MM.1S (cell line): ENCODE results near the gene SPP1.

Experiments
- DNase-seq: peaks from one replicate; pipeline ENCODE4 v3.0.0-alpha.2; 2015
- H2AFZ ChIP-seq: fragments of 300-600 bp; sonication (generic); 2 replicates; pipeline ENCODE4 v1.6.0; 2016; ENCODE audit warnings: antibody characterized with exemption, low read length
- H3F3A ChIP-seq: fragments of 300-600 bp; sonication (generic); 2 replicates; pipeline ENCODE4 v1.6.1; 2016; ENCODE audit warnings: mild to moderate bottlenecking, antibody characterized with exemption, low read length, moderate library complexity, mixed read lengths; ENCODE audit not compliant: insufficient read depth
- H3K27ac ChIP-seq: fragments of 300-600 bp; sonication (generic); 2 replicates; pipeline ENCODE4 v1.5.1; 2016; ENCODE audit warnings: mild to moderate bottlenecking, low read length
- H3K27me3 ChIP-seq: fragments of 300-600 bp; sonication (generic); replicated peaks from 2 replicates; pipeline ENCODE4 v1.6.0; 2016; ENCODE audit warnings: low read length; ENCODE audit not compliant: insufficient read depth
- H3K36me3 ChIP-seq: fragments of 300-600 bp; sonication (generic); replicated peaks from 2 replicates; pipeline ENCODE4 v1.6.1; 2016; ENCODE audit warnings: mild to moderate bottlenecking, low read length, mixed read lengths; ENCODE audit not compliant: insufficient read depth
- H3K4me1 ChIP-seq: fragments of 300-600 bp; sonication (generic); 2 replicates; pipeline ENCODE4 v1.6.1; 2016; ENCODE audit warnings: low read length, mixed read lengths
- H3K4me2 ChIP-seq: fragments of 300-600 bp; sonication (generic); 2 replicates; pipeline ENCODE4 v1.6.0; 2016; ENCODE audit warnings: low read depth, low read length
- H3K4me3 ChIP-seq: fragments of 300-600 bp; sonication (generic); 2 replicates; pipeline ENCODE4 v1.5.1; 2016; ENCODE audit warnings: low read length, mixed read lengths
- H3K79me2 ChIP-seq: fragments of 300-600 bp; sonication (generic); 2 replicates; pipeline ENCODE4 v1.6.1; 2016; ENCODE audit warnings: mixed run types, low read length, mixed read lengths
- H3K9ac ChIP-seq: fragments of 300-600 bp; sonication (generic); 2 replicates; pipeline ENCODE4 v1.6.1; 2016; ENCODE audit warnings: low read length, mixed read lengths
- H3K9me2 ChIP-seq: fragments of 300-600 bp; sonication (generic); replicated peaks from 2 replicates; pipeline ENCODE4 v1.6.1; 2016; ENCODE audit warnings: mild to moderate bottlenecking, low read length, mixed read lengths; ENCODE audit not compliant: insufficient read depth
- H3K9me3 ChIP-seq: fragments of 300-600 bp; sonication (generic); replicated peaks from 2 replicates; pipeline ENCODE4 v1.6.1; 2016; ENCODE audit warnings: mild to moderate bottlenecking, low read length, mixed read lengths; ENCODE audit not compliant: insufficient read depth
- H4K20me1 ChIP-seq: fragments of 300-600 bp; sonication (generic); 2 replicates; pipeline ENCODE4 v1.6.1; 2016; ENCODE audit warnings: mild to moderate bottlenecking, low read length, moderate library complexity, mixed read lengths; ENCODE audit not compliant: insufficient read depth
- CTCF ChIP-seq: fragments of 300-600 bp; sonication (generic); IDR thresholded peaks from 2 replicates; pipeline ENCODE4 v1.5.1; 2016; ENCODE audit warnings: antibody characterized with exemption, low read length, mixed read lengths
- EZH2 ChIP-seq: fragments of 300-600 bp; sonication (generic); optimal IDR thresholded peaks from 2 replicates; pipeline ENCODE3; 2017; ENCODE audit warnings: low read depth, mild to moderate bottlenecking, antibody characterized with exemption, low read length, mixed read lengths
- EZH2phosphoT487 ChIP-seq: fragments of 300-600 bp; sonication (generic); IDR thresholded peaks from 2 replicates; pipeline ENCODE4 v1.6.1; 2018; ENCODE audit warnings: antibody characterized with exemption, low read length

The SPP1 gene

GRCh38 chr4:87965501-87965975 is 10.0 kb upstream of the SPP1 start:
- Histone ChIP-seq H3K4me1 (no peaks in the 10 kb centered on the region), H3K79me2 (no peaks in the 10 kb centered on the region), H3K4me3 (no peak overlapping the region), H3K9me3 (no peaks in the 10 kb centered on the region), H3K36me3 (no peaks in the 10 kb centered on the region), H3K27ac (no peak overlapping the region), H3K4me2 (no peak overlapping the region), H2AFZ (no peak overlapping the region), H3K9ac (no peak overlapping the region), H3K9me2 (no peaks in the 10 kb centered on the region), H3F3A (no peaks in the 10 kb centered on the region), H4K20me1 (no peaks in the 10 kb centered on the region), H3K27me3 (no peaks in the 10 kb centered on the region)
- no peak for TF ChIP-seq CTCF
- TF ChIP-seq EZH2: no peak
- no peak for TF ChIP-seq EZH2phosphoT487
- DNase-seq: no peak

GRCh38 chr4:87966095-87966496 is 9.4 kb upstream of the SPP1 start:
- no peak overlapping the region for H3K27ac ChIP-seq
- no peak overlapping the region for H2AFZ ChIP-seq
- H3K4me3 ChIP-seq: no peak overlapping the region
- H3K9me3 ChIP-seq: no peaks in the 10 kb centered on the region
- H3F3A ChIP-seq: no peaks in the 10 kb centered on the region
- H3K9me2 ChIP-seq: no peaks in the 10 kb centered on the region
- no peaks in the 10 kb centered on the region for H3K36me3 ChIP-seq
- H3K4me2 ChIP-seq: no peak overlapping the region
- no peaks in the 10 kb centered on the region for H3K27me3 ChIP-seq
- no peak for DNase-seq
- no peaks in the 10 kb centered on the region for H3K79me2 ChIP-seq
- no peaks in the 10 kb centered on the region for H3K4me1 ChIP-seq
- H4K20me1 ChIP-seq: no peaks in the 10 kb centered on the region
- H3K9ac ChIP-seq: no peak overlapping the region
- no peak for TF ChIP-seq CTCF
- no peak for TF ChIP-seq EZH2
- no peak for TF ChIP-seq EZH2phosphoT487

GRCh38 chr4:87967193-87967592 is 8.3 kb upstream of the SPP1 start:
- Histone ChIP-seq H3F3A (no peaks in the 10 kb centered on the region), H3K9me2 (no peaks in the 10 kb centered on the region), H3K9ac (no peak overlapping the region), H3K27ac (no peak overlapping the region), H3K9me3 (no peaks in the 10 kb centered on the region), H2AFZ (no peak overlapping the region), H3K36me3 (no peaks in the 10 kb centered on the region), H3K4me2 (no peak overlapping the region), H3K4me3 (no peak overlapping the region), H4K20me1 (no peaks in the 10 kb centered on the region), H3K4me1 (no peaks in the 10 kb centered on the region), H3K79me2 (no peaks in the 10 kb centered on the region), H3K27me3 (no peaks in the 10 kb centered on the region)
- TF ChIP-seq CTCF: no peak
- no peak for TF ChIP-seq EZH2
- TF ChIP-seq EZH2phosphoT487: no peak
- no peak for DNase-seq
